ENCODE data around the gene SERPINE2. TPM values are rescaled to one million over a fixed set of nuclear protein-coding genes. Genes with fewer than 3 reads are reported as not detected.

The SERPINE2 gene
- total and polyA plus RNA-seq, 8 donors: 21.7 to 107 (median 81.8) TPM

GRCh38 chr2:223929571-223930102 lies 109.4 kb downstream of the SERPINE2 start:
- H3K4me1 ChIP-seq: peaks cover 11 to 55% of the 10 kb centered on the region in 2 donors
- no peak for ATAC-seq
- no peaks in the 10 kb centered on the region for H3K27me3 ChIP-seq
- H3K36me3 ChIP-seq: no peaks in the 10 kb centered on the region
- intact Hi-C loops (cut with DNase I): no loop called here
- peak in 1 of 4 donors; percentile 55 for DNase-seq
- H3K9me3 ChIP-seq: peaks cover 0 to 6% of the 10 kb centered on the region in 2 donors
- no peak overlapping the region for H3K4me3 ChIP-seq
- no peak overlapping the region for H3K27ac ChIP-seq
- TF ChIP-seq CTCF (IDR thresholded peaks at IDR 0.05): no peak

- no peak for DNase-seq
- no peak overlapping the region for H3K4me3 ChIP-seq
- peaks cover 9 to 48% of the 10 kb centered on the region in 2 donors for H3K4me1 ChIP-seq
- TF ChIP-seq CTCF (IDR thresholded peaks at IDR 0.05): no peak
- ATAC-seq: peak; percentile 60
- intact Hi-C loops (cut with DNase I): no loop called here
- no peaks in the 10 kb centered on the region for H3K27me3 ChIP-seq
- no peaks in the 10 kb centered on the region for H3K36me3 ChIP-seq
- no peak overlapping the region for H3K27ac ChIP-seq
- H3K9me3 ChIP-seq: peaks cover 0 to 6% of the 10 kb centered on the region in 2 donors
These were observed 110.7 kb downstream of the SERPINE2 start for GRCh38 chr2:223928113-223929006.

GRCh38 chr2:223925106-223925505 lies 114.0 kb downstream of the SERPINE2 start:
- intact Hi-C loops (cut with DNase I): no loop called here
- no peak for DNase-seq
- TF ChIP-seq CTCF (IDR thresholded peaks at IDR 0.05): no peak
- no peaks in the 10 kb centered on the region for H3K36me3 ChIP-seq
- H3K27ac ChIP-seq: no peak overlapping the region
- H3K27me3 ChIP-seq: no peaks in the 10 kb centered on the region
- H3K4me3 ChIP-seq: no peak overlapping the region
- peaks cover 0 to 6% of the 10 kb centered on the region in 2 donors for H3K9me3 ChIP-seq
- ATAC-seq: no peak
- H3K4me1 ChIP-seq: peaks cover 0 to 44% of the 10 kb centered on the region in 2 donors

Other genes starting within 250 kb of the SERPINE2 start
- 10 to 100 TPM; 21.8 to 23.4 TPM for gene AP1S3, start 201.7 kb downstream of the SERPINE2 start, total RNA-seq
- gene AP1S3, start 201.7 kb downstream of the SERPINE2 start, polyA plus RNA-seq (ENCODE audit: insufficient read length in 6 of 6): 1 to 10 TPM; 4.3 to 6.8 (median 5.4) TPM
- gene WDFY1, start 94.0 kb downstream of the SERPINE2 start, total RNA-seq: 10 to 100 TPM; 45.5 to 46.3 TPM
- gene WDFY1, start 94.0 kb downstream of the SERPINE2 start, polyA plus RNA-seq (ENCODE audit: insufficient read length in 6 of 6): 10 to 100 TPM; 63.5 to 71.9 (median 70.7) TPM
- 10 to 100 TPM; 23.1 to 24.3 TPM for gene MRPL44, start 81.8 kb downstream of the SERPINE2 start, total RNA-seq
- 10 to 100 TPM; 25.1 to 26.8 (median 25.7) TPM for gene MRPL44, start 81.8 kb downstream of the SERPINE2 start, polyA plus RNA-seq (ENCODE audit: insufficient read length in 6 of 6)